ENCODE results near the gene RPS13. TPM values are rescaled to one million over a fixed set of nuclear protein-coding genes. Genes with fewer than 3 reads are reported as not detected.
"Not testable (repeated sequence)": the region's sequence is repeated elsewhere in the genome, so short reads cannot be mapped to it uniquely, and the experiment has no call there.

The RPS13 gene
- total RNA-seq, 1 donor from 2014 or later: 1,143 TPM

GRCh38 chr11:17034027-17034426 lies 43.4 kb downstream of the RPS13 start:
- not testable (repeated sequence) for DNase-seq

GRCh38 chr11:17026487-17027082 lies 50.9 kb downstream of the RPS13 start:
- DNase-seq: no peak

GRCh38 chr11:17024924-17025323 lies 52.5 kb downstream of the RPS13 start:
- DNase-seq: no peak

Other genes with a start within 250 kb of the RPS13 start
- 4.3 and 6.4 TPM in 2 replicates for gene PLEKHA7, start 63.3 kb downstream of the RPS13 start, total RNA-seq
- 91.9 and 115 TPM in 2 replicates for gene PIK3C2A, start 130.3 kb upstream of the RPS13 start, total RNA-seq
- gene NUCB2, start 199.1 kb upstream of the RPS13 start, total RNA-seq: 57.2 and 77.1 TPM in 2 replicates

Measured in dermis blood vessel endothelial cell (primary cell).